ENCODE measurements around the gene DLG2. TPM values are rescaled to one million over a fixed set of nuclear protein-coding genes. Genes with fewer than 3 reads are reported as not detected.

The DLG2 gene
- polyA plus RNA-seq, 3 donors: 0.24 to 0.39 TPM; not detected in 1

DNA sequence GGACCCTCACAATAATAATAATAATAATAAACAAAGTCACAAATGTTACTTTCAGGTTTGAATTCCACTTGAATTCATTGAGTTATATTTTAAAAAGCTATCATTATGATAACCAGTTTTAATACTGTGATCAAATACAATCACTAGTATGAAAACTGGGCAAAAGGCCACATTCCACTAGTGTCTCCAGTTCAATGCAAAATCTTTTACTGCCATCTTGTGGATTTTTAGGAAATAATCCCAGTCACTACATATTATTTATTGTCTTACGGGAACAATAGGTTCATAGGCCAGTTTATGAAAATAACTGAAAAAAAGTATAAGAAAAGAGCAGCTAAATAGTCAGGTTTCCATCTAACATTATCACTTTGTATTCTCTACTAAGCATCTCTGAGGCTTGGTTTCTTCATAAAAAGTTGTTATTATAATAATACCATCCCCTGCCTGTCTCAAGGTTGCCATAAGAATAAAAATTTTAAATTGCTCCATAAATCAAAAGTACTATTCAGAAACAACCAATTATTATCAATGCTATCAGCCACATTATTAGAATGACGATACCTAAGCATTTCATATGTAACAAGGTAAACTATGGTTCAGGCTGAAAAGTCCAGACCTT, 1807.1 kb downstream of the DLG2 start:
- Histone ChIP-seq H3K9me3 (replicated peaks in 1 of 2; ENCODE audit: control insufficient read depth in 1 of 2, insufficient read depth in 1 of 2, low read length in 2 of 2) (no peaks in the 10 kb centered on the region), H3K27ac (ENCODE audit: low read depth in 1 of 2, low read length in 2 of 2) (no peak overlapping the region), H3K36me3 (replicated peaks in 1 of 2; ENCODE audit: control insufficient read depth in 1 of 2, insufficient read depth in 2 of 2, low read length in 2 of 2) (no peaks in the 10 kb centered on the region), H3K4me1 (ENCODE audit: control insufficient read depth in 1 of 2, insufficient read depth in 2 of 2, low read length in 2 of 2) (no peaks in the 10 kb centered on the region), H4K20me1 (ENCODE audit: insufficient read depth, low read length) (no peaks in the 10 kb centered on the region), H2AFZ (ENCODE audit: insufficient read depth, low read depth, low read length, poor library complexity, severe bottlenecking) (no peak overlapping the region), H3K27me3 (ENCODE audit: control insufficient read depth in 2 of 2, insufficient read depth in 2 of 2, low read length in 2 of 2) (no peaks in the 10 kb centered on the region), H3K9ac (ENCODE audit: insufficient read depth, low read length, poor library complexity, severe bottlenecking) (no peak overlapping the region), H3K4me3 (replicated peaks in 1 of 3; ENCODE audit: low read depth in 2 of 3, low read length in 3 of 3) (no peak overlapping the region), H3K79me2 (ENCODE audit: insufficient read depth, low read length) (no peaks in the 10 kb centered on the region), H3K4me2 (replicated peaks; ENCODE audit: extremely low read depth, low read length, poor library complexity, severe bottlenecking) (no peak overlapping the region)
- no peak for DNase-seq
- H3K36me3 Mint-ChIP-seq: no peaks in the 10 kb centered on the region
- no peaks in the 10 kb centered on the region for H3K4me1 Mint-ChIP-seq
- H3K27me3 Mint-ChIP-seq (ENCODE audit: low read depth in 3 of 3): peaks cover 0 to 4% (median 0%) of the 10 kb centered on the region in 3 donors
- intact Hi-C loops (cut with micrococcal nuclease): loop anchor here in 1 of 2 donors (10.0 kb wide), 1 partner anchor 575 kb away; no protein-coding TSS in a partner anchor
- TF ChIP-seq, protein P1, sequence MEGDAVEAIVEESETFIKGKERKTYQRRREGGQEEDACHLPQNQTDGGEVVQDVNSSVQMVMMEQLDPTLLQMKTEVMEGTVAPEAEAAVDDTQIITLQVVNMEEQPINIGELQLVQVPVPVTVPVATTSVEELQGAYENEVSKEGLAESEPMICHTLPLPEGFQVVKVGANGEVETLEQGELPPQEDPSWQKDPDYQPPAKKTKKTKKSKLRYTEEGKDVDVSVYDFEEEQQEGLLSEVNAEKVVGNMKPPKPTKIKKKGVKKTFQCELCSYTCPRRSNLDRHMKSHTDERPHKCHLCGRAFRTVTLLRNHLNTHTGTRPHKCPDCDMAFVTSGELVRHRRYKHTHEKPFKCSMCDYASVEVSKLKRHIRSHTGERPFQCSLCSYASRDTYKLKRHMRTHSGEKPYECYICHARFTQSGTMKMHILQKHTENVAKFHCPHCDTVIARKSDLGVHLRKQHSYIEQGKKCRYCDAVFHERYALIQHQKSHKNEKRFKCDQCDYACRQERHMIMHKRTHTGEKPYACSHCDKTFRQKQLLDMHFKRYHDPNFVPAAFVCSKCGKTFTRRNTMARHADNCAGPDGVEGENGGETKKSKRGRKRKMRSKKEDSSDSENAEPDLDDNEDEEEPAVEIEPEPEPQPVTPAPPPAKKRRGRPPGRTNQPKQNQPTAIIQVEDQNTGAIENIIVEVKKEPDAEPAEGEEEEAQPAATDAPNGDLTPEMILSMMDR (IDR thresholded peaks at IDR 0.05): peak; percentile 33
- WGBS (ENCODE audit: insufficient coverage): no CpG with 5 or more reads among the region's 2 CpGs
- no peak overlapping the region for H3K27ac Mint-ChIP-seq
- no peaks in the 10 kb centered on the region for H3K9me3 Mint-ChIP-seq
- H3K4me3 Mint-ChIP-seq: no peak overlapping the region

GRCh38 chr11:83818349-83818748, 1808.8 kb downstream of the DLG2 start:
- intact Hi-C loops (cut with micrococcal nuclease): no loop called here
- no peak for DNase-seq
- Mint-ChIP-seq H3K27ac (no peak overlapping the region), H3K4me3 (no peak overlapping the region), H3K27me3 (ENCODE audit: low read depth in 3 of 3) (peaks cover 0 to 4% (median 0%) of the 10 kb centered on the region in 3 donors), H3K9me3 (no peaks in the 10 kb centered on the region), H3K4me1 (no peaks in the 10 kb centered on the region), H3K36me3 (no peaks in the 10 kb centered on the region)
- H3K79me2 ChIP-seq (ENCODE audit: insufficient read depth, low read length): no peaks in the 10 kb centered on the region
- no peaks in the 10 kb centered on the region for H3K9me3 ChIP-seq (replicated peaks in 1 of 2; ENCODE audit: control insufficient read depth in 1 of 2, insufficient read depth in 1 of 2, low read length in 2 of 2)
- no peaks in the 10 kb centered on the region for H3K36me3 ChIP-seq (replicated peaks in 1 of 2; ENCODE audit: control insufficient read depth in 1 of 2, insufficient read depth in 2 of 2, low read length in 2 of 2)
- no peaks in the 10 kb centered on the region for H4K20me1 ChIP-seq (ENCODE audit: insufficient read depth, low read length)
- no peak overlapping the region for H3K4me2 ChIP-seq (replicated peaks; ENCODE audit: extremely low read depth, low read length, poor library complexity, severe bottlenecking)
- no peak overlapping the region for H3K27ac ChIP-seq (ENCODE audit: low read depth in 1 of 2, low read length in 2 of 2)
- H3K4me1 ChIP-seq (ENCODE audit: control insufficient read depth in 1 of 2, insufficient read depth in 2 of 2, low read length in 2 of 2): no peaks in the 10 kb centered on the region
- H3K27me3 ChIP-seq (ENCODE audit: control insufficient read depth in 2 of 2, insufficient read depth in 2 of 2, low read length in 2 of 2): no peaks in the 10 kb centered on the region
- no peak overlapping the region for H3K9ac ChIP-seq (ENCODE audit: insufficient read depth, low read length, poor library complexity, severe bottlenecking)
- H2AFZ ChIP-seq (ENCODE audit: insufficient read depth, low read depth, low read length, poor library complexity, severe bottlenecking): no peak overlapping the region
- WGBS (ENCODE audit: insufficient coverage): no CpG with 5 or more reads among the region's 2 CpGs
- TF ChIP-seq, protein P1 (IDR thresholded peaks at IDR 0.05): no peak
- no peak overlapping the region for H3K4me3 ChIP-seq (replicated peaks in 1 of 3; ENCODE audit: low read depth in 2 of 3, low read length in 3 of 3)

Data from CD14-positive monocyte (primary cell).